ENCODE measurements around the gene KRT4.

Gene KRT4

DNA sequence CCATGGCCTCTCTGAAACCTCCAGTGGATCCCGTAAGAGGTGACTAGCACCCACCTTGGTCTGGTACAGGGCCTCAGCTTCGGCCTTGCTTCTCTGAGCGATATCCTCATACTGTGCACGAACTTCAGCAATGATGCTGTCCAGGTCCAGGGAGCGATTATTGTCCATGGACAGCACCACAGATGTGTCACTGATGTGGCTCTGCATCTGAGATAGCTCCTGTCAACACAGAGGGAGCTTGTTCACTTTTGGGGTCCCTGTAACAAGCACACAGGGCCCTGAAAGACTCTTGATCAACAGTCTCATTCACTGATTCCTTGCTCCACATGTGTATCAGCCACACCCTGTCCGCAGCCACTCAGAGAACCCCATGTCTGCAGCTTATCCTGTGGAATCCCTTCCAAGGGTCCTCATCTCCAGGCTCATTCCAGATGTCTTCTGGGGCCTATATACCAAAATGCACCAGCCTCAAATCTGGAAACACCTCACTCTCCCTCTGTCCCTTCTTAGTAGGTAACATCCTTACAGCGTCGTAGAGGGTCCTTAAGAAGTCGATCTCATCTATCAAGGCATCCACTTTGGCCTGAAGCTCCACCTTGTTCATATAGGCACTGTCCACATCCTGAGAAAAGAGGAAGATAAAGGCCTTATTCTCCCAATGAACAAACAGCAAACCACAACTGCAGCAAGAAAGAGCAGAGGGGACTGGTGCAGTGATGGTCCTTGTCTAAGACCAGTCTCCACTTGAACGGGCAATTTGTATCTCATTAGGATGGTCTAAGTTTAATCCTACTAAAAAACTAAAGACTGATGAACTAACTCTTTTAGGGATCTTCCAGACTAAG lies 21.5 kb downstream of the KRT4 start:
- no peak for DNase-seq (ENCODE audit: low read depth)

DNA sequence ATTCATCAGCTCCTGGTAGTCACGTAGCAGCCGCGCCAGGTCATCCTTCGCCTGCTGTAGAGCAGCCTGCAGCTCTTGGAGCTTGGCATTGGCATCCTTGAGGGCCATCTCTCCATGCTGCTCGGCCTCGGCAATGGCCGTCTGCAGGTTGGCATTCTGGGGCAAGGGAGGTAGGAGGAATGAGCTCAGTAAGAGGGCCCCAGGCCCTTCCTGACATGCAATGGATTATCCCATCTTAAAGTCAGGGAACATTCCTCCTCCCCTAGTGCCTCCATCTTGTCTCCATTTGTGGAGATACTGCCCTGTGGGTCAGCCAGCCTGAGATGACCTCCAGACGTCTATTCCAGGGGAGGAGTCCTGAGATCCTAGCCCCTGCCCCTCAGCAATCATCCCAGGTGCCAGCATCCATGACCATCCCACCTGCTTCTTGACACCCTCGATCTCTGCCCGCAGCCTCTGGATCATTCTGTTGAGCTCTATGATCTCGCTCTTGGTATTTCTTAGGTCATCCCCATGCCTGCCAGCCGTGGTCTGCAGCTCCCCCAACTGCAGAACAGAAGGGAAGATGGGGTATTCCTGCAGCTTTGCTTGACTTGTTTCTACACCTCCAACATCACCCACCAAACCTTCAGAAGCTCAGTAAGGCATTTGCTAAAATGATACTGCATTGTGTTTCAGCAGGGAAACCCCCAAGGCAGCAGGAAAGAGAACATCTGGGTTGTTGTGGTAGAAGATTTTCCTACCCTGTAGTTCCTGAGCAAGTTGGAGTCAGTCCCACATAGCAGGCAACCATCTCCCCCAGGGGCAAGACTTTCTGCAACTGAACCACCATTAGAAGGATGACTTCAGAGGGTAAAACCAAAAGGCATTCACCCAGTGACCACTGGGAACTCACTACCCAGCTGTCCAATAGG lies 22.4 kb downstream of the KRT4 start:
- no peak for DNase-seq (ENCODE audit: low read depth)

DNA sequence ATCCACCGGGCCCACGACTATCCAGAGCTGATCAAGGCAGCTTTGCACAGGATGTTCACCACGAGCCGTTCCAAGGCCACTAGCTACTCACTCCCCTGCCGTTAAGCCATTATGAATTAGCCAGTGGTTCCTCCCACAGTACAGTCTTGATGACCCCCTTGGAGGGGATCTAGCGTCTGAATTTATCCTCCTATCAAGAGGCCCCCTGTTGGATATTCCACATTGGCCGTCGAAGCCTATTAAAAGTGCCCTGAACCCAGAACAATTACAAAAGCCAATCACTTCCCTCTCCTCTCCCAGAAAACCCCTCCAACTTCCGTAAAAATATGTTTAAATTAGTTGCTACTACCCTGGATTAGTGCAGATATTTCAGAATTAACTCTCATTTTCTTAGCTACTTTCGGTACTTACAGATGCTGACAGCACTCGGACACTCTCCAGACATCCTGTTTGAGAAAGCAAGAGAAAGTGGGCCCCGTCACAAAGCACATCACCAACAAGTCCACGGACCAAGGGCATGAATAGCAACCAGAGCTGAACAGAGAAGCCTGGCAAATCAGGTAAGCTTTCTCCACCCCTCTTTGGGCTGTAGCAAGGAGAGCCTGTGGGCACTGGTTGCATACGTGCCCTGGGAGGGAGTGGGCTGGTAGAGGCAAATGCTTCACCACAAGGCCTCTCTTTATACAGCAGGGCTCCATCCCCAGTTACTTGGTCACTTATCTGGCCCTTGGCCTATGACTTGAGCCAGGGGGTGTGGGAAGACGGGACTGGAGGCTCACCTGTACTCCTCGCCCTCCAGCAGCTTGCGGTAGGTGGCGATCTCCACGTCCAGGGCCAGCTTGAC lies 23.3 kb downstream of the KRT4 start:
- no peak for DNase-seq (ENCODE audit: low read depth)

DNA sequence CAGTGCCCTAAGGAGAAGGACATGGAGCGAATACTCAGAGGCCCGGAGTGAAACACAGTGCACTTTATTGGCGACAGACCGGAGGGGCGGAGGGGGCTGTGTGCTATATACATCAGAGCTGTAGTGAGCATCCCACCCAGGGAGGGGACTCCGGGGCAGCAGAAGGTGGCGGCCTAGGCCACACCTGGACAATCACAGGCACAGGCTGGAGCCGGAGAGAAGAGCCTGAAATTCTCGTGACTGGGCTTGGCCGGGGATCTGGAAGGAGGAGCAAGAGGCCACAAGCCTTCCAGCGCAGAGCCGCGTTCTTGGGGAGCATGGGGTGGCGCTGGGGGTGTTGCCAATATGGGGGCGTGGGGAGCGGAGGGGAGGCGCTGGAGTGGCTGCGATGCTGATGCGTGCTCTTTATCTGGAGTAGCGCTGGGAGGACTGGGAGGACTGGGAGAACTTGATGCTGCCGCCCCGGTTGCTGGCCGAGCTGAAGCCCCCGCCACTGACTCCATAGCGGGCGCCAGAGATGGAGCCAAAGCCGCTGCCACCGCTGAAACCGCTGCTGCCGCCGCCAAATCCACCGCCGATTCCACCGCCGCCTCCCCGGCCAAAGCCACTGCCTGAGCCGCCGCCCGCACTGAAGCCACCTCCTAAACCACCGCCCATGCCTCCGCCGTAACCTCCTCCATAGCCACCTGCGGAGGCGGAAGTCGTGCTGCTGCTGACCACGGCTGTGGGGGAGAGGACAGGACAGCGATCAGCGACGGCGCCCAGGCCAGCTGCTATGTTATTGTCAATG lies 24.1 kb downstream of the KRT4 start:
- no peak for DNase-seq (ENCODE audit: low read depth)

DNA sequence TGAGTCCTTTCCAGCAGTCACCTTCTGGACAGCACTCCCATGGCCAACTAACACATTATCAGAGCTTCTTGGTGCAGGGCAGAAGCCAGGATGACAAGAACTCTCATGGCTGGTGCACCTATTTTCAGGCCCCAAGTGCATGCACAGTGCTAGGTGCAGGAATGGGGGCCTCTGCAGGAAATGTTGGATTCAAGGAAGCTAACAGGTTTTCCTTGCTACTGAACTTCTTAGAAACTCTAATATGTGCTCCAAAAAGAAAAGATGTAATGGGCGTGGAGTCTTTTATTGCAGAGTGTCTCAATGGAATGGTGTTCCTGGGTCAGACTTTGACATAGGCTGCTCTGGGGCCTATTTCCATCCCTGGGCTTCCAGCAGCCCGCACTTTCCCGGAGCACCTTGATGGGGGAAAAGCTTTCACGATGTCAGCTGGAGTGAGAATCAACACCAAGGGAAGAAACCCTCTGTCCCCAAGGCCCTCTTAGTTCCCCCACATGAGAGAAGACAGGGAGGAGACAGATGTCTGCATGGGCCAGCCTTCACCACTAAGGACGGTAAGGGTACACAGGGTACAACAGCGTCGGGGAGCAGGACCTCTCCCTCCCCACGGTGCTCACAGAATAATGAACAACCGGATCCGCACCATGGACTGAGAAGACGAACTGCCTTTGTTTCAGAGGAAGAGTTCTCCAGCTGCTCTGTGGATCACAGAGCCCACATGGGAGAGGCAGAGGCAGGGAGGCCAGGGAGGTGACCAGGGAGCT lies 24.9 kb downstream of the KRT4 start:
- no peak for DNase-seq (ENCODE audit: low read depth)

DNA sequence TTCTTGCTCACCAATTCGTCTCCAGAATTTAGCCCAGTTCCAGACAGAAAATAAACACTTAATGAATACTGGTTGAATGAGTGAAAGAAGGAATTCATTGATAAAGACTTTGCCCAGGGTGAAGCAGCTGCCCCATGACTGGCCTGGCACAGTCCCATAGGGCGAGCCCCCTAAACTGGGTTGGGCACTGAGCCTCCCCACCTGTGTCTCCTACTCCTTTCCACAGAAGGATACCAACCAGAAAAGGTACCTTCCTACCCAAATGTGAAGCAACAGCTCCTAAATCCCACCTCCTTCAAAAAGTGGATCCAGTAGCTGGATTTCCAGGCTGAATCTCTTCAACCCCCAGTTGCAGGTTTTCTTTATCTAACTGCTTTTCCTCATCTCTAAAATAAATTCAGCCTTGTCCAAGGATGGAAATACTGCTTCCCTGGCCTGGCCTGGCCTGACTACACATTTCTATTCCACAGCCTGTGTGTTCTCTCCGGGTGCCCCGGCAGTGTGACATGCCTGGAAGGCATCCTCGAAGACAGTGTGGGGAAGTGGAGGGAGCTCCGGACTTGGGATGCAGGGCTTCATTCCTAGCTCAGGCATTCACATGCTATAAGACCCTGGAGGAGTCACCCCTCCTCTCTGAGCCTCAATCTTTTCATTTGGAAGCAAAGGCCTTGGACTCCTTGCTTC lies 25.6 kb downstream of the KRT4 start:
- no peak for DNase-seq (ENCODE audit: low read depth)

DNA sequence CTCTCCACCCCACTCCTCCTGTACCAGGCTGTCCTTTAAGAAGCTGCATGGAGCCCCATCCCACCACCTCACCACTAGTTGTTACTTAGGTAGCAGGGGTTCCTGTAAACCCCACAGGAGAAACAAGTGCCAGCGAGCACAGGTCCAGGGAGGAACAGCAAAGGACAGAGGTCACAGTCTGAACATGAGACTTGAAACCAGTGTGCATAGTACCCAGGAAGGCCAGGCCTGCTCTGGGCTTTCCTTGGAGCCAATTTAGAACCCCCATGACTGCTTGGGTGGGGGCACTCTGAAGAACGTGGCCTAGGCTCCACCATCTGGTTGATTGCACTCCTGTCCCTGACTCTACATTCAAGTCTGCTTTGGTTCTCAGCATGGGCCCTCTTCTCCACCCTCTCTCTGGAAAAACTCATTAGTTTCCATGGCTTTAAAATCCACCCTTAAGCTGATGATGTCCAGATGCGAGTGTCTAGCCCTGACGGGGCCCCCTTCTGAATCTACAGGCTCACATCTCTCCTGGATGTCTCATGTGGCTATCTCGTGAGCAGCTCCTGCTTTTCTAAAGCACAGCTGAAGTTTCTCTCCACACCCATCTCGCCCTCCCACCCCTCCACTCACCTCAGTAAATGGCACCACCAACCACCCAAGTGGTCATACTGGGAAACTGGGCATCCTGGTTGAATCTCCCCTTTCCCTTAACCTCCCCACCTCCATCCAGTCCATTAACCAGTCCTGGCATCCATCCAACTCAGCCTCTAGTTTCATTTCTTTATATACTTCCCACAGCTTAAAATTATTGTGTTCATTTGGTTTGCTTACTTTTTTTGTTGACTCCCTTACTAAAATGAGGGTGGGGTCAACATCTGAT lies 26.4 kb downstream of the KRT4 start:
- no peak for DNase-seq (ENCODE audit: low read depth)

DNA sequence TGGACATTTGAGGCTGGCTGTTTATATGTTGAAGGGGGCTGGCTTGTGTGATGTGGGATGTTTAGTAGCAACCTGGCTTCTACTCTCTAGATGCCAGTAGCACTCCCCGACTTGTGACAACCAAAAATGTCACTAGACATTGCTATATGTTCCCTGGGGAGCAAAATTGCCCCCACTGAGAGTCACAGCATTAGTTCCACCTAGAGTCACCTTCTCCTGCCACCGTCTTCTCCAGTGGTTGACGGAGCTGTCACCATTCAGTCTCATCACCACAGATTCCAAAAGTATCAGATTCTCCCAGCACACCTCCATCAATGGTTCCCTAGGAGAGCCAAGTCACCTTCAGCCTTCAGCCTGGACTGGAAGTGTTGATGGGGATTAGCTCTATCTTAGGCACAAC lies 29.0 kb downstream of the KRT4 start:
- DNase-seq (ENCODE audit: low read depth) = no peak

DNA sequence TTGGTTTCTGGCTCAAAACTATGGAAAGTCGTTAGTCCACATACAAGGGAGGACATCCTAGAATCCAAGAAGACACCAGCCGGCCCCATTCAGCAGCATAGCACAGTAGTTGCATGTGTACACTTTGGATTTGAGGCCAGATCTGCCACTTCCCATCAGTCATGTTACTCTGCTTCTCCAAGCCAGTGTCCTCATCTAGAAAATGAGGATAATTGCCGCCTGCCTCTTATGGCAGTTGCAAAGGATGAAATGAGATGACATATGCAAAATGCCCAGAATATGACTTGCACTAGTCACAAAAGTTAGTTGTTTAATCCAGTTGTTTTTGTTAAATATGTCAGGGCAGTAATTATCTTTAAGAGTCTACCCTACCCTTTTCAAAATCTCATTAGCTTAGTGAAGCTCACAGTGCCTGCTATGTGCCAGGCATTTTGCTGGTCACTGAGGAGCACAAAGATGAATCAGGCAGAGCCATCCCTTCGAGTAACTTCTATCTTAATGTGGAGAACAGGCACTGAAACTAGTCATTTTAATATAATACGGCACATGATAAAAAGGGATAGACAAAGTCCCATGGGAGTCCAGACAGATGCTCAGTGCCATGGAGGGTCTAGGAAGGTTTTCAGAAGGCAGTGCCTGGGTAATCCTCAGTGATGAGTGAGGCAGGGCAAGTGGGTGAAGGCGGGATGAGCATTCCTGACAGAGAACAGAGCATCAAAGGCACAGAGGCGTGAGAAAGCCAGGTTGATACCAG lies 30.2 kb downstream of the KRT4 start:
- DNase-seq (ENCODE audit: low read depth) = no peak

DNA sequence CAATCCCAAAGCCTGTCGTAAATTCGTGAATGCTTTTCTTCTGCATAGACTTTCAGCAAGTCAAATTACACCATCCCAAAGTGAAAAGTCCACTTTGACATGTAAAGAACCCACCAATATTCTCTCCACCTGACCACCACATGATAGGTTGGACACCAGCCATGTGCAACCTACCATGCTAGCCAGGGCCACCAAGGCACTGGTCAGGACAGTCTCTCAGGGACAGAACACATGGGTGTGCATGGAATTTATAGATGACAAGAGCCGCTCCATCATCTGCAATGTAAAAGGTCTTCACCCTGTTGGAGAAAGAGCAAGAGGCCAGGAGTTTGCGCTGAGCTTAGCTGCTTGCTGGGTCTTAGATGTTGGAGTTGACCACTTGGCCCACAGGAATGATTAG lies 31.4 kb downstream of the KRT4 start:
- no peak for DNase-seq (ENCODE audit: low read depth)

DNA sequence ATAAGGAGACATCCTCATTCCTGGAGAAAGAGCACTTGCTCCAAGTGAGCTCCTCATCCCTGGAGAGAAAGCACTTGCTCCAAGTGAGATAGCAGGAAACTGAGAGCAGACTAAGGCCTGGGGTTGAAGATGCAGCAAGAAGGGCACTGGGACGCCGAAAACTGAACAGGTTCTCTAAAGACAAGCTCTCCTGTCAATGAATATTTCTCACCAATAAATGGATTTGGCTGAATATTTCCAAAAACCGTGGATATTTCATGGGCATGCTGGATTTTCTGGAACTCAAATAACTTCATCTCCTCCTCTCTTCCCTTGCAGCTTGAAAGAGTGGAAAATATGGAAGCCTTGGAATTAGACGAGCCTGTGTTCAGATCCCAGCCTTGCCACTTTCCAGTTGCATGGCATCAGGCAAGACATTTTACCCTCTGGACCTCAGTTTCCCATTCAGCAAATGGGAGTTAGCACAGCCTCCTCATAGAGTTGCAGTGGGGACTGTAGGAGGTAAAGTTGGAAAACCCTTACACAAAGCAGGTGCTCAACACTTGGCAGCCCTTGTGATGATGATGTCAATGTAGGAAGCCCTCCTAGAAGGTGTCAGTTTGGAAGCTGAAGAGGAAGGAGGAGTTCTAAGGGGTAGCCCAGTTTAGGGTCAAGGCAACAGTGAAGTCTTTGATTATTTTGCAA lies 32.4 kb downstream of the KRT4 start:
- DNase-seq (ENCODE audit: low read depth) = no peak

DNA sequence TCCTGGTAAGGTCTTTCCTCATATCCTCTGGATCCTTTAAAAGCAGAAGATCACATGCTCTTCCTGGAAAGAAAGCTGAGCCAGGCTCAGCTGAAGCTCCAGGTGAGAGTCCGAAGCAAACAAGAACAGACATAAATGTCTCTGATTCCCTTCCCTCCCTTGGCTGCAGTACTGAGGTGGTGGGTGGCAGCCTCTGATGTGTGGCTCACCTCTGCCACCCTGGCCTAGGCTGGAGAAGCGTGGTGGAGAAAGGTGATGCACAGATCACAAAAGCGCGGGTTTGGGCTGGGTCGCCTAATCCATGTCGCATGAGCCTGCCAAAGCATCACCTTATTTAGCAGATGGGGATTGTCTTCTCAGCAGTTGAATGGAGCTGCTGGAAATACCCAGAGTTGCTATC lies 34.0 kb downstream of the KRT4 start:
- no peak for DNase-seq (ENCODE audit: low read depth)

DNA sequence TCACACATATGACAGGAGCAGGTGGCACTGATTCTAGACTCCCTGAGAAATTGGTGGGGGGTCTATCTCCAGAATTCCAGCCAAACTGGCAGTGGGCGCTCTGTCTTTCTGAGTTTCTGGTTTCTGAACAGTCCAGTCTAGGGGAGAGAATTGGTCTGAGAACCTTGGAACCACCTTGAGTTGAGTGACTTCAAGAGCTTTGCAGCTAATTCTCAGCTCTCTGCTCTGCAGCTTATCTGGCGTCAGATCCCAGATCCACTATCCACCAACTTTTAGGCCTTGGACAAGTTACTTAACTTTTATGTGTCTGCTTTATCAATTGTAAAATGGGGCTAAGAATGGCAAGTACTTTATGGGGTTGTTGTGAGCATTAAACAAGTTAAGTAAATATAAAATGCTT lies 35.1 kb downstream of the KRT4 start:
- DNase-seq (ENCODE audit: low read depth) = no peak

DNA sequence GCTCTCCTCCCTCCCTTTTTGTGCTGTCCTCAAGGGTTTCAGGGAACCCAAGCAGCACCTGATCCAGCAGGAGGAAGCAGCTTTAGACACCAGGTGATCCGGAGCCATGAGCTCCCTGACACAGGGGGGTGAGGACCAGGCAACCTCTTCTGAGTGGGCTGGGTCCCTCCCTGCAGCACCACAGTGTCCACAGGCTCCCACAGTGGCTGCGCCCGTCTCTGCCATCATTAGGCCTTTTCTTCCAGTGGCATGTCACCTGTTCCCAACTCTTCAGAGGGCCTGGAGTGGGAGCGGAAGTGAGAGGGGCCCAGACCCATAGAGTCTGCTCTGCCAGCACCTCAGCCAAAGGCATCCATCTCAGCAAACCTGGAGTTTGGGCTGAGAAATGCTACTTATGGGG lies 36.4 kb downstream of the KRT4 start:
- DNase-seq (ENCODE audit: low read depth) = no peak

DNA sequence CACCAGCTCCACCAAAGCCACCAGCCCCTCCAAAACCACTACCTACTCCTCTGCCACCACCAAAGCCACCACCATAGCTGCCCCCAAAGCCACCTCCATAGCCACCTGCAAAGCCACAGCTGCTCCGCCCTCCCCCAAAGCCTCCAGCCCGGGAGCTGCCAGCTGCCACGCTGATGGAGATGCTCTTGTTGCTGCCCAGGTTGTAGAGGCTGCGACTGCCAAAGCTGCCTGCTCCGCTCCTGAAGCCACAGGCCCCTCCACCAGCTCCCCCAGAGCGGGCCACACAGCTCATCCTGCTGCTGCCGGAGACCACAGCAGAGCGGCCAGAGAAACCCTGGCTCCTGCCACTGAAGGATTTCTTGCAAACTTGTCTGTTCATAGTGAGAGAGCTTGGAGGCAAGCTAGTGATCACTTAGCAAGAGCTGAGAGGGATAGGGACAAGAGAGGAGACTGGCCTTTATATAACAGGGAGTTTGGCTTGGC lies 37.0 kb downstream of the KRT4 start, which contains the start of gene KRT76:
TSS of gene KRT76 (minus strand) at position 433 of the 483 bp plus-strand sequence. CDS start at position 379, 54 bp downstream.
- DNase-seq (ENCODE audit: low read depth) = no peak

DNA sequence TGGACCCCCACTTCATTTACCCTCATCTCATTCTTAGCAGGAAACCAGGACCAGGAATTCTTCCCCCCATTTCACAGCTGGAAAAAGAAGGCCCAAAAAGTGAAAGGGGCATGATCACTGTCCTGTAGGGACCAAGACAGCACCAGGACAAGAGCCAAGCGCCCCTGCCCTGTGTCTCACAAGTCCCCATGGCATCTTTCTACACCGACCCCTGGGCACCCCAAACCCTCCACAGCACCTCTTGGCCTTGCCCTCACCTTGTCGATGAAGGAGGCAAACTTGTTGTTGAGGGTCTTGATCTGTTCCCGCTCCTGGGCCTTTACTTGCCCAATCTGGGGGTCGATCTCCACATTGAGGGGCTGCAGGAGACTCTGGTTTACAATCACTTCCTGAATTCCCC lies 37.5 kb downstream of the KRT4 start:
- no peak for DNase-seq (ENCODE audit: low read depth)

DNA sequence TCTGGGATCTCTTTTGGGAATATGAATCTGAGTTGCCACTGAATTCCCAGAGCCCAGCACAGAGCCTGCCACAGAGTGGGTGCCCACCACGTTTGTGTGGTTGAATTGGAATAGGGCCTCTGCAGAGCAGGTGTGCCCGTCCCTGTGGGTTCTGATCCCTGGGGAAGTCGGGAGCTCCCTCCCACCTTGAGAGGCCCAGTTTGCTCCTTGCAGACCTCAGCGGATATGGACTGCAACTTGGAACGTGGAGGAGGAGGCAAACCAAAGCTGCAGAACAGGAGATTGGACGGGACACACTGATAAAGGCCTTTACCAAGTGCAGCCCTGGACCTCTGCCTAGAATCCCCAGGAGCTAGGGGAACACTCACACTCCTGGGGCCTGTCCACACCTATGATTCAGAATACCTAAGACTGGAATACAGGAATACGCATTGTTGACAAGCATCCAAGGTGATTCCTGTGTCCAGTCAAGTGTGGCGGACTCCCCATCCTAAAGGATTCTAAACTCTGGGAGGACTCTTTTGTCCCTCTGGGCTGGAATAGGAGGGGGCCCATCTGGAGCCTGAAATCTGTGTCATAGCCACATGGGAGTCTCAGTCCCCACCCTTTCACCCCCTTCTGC lies 39.2 kb downstream of the KRT4 start:
- no peak for DNase-seq (ENCODE audit: low read depth)

All from activated T-cell treated with anti-CD3 and anti-CD28 coated beads for 48 hours (primary cell).